K562 (cell line): ENCODE measurements around the gene COPE. TPM values are rescaled to one million over a fixed set of nuclear protein-coding genes. Genes with fewer than 3 reads are reported as not detected.

ENCODE experiments used
- BRF1 ChIP-seq: IDR thresholded peaks from 3 replicates; pipeline ENCODE4 v1.6.1; 2011; ENCODE audit warnings: borderline replicate concordance, mild to moderate bottlenecking; ENCODE audit not compliant: insufficient read length; ENCODE audit errors: extremely low read depth
- CREM ChIP-seq: IDR thresholded peaks from 2 replicates; pipeline ENCODE4 v1.6.1; 2014; ENCODE audit warnings: antibody characterized with exemption, low read depth
- CTBP1 ChIP-seq: fragments of 450-650 bp; IDR thresholded peaks from 2 replicates; pipeline ENCODE4 v1.6.1; 2016; ENCODE audit warnings: borderline replicate concordance
- DIDO1 ChIP-seq: fragments of 450-650 bp; IDR thresholded peaks from 2 replicates; pipeline ENCODE4 v1.6.1; 2016; ENCODE audit warnings: low read depth, missing biosample characterization, missing genetic modification characterization
- DPF2 ChIP-seq: fragments of 450-650 bp; IDR thresholded peaks from 2 replicates; pipeline ENCODE4 v1.6.1; 2016
- FOXA3 ChIP-seq, 2 experiments: fragments of 450-650 bp in 1 of 2; sonication (generic) in 1 of 2; formaldehyde crosslinking; IDR thresholded peaks in 1 of 2; conservative IDR thresholded peaks in 1 of 2; 2 replicates each; pipeline versions ENCODE4 v1.4.0 to v1.8.0; 2020 to 2022; ENCODE audit warnings: mild to moderate bottlenecking in 2 of 2, missing genetic modification reagents in 1 of 2
- HIVEP1 ChIP-seq: fragments of 250-450 bp; sonication (Bioruptor Pico); IDR thresholded peaks from 2 replicates; pipeline ENCODE4 v1.4.0; 2020; ENCODE audit warnings: mild to moderate bottlenecking
- HLTF ChIP-seq: fragments of 450-650 bp; IDR thresholded peaks from 2 replicates; pipeline ENCODE4 v1.6.1; 2016
- NONO ChIP-seq, 2 experiments: fragments of 200-400 bp in 1 of 2; fragments of 450-650 bp in 1 of 2; formaldehyde crosslinking in 1 of 2; IDR thresholded peaks; 2 replicates each; pipeline ENCODE4 v1.6.1; 2017; ENCODE audit warnings: low read depth in 2 of 2, mild to moderate bottlenecking in 2 of 2, moderate library complexity in 2 of 2, low read length in 1 of 2
- NR2F6 ChIP-seq: fragments of 450-650 bp; formaldehyde crosslinking; IDR thresholded peaks from 2 replicates; pipeline ENCODE4 v1.4.0; 2020; ENCODE audit warnings: mild to moderate bottlenecking
- RBFOX2 ChIP-seq: fragments of 200-400 bp; formaldehyde crosslinking; IDR thresholded peaks from 2 replicates; pipeline ENCODE4 v1.6.1; 2017; ENCODE audit warnings: low read depth, mild to moderate bottlenecking, low read length, moderate library complexity
- RBM22 ChIP-seq: fragments of 200-400 bp; formaldehyde crosslinking; IDR thresholded peaks from 2 replicates; pipeline ENCODE4 v1.6.1; 2018; ENCODE audit warnings: low read length, low read depth; ENCODE audit not compliant: poor library complexity, severe bottlenecking
- RUNX1 ChIP-seq: sonication (generic); IDR thresholded peaks from 2 replicates; pipeline ENCODE4 v1.6.1; 2016; ENCODE audit warnings: antibody characterized with exemption, low read depth
- ZKSCAN1 ChIP-seq: fragments of 150-350 bp; IDR thresholded peaks from 2 replicates; pipeline ENCODE4 v1.6.1; 2016; ENCODE audit warnings: low read depth, low read length
- ZNF766 ChIP-seq: fragments of 200-800 bp; sonication (Bioruptor generic); conservative IDR thresholded peaks from 2 replicates; pipeline ENCODE4 v1.6.1; 2016; ENCODE audit warnings: missing genetic modification characterization, missing compliant biosample characterization
- polyA plus RNA-seq, 8 experiments: library from polyadenylated mRNA; depleted of rRNA in 4 of 8; stranded (reverse) in 5 of 8; unstranded in 3 of 8; fragments of >200 nt; fragmentation: Nextera tagmentation in 2 of 8; fragmentation: Illumina TruSeq in 1 of 8; extraction: Ambion mirVana in 2 of 8; extraction: Trizol in 1 of 8; gene quantifications; 2 replicates each; pipeline versions ENCODE4 v1.2.1 to v1.2.3, GENCODE V29; 2011 to 2014; ENCODE audit warnings: inconsistent platforms in 1 of 8, missing spikeins in 1 of 8
- total RNA-seq, 7 experiments: library from RNA; depleted of rRNA in 6 of 7; stranded (reverse); fragments of >200 nt in 6 of 7; fragmentation: Illumina TruSeq in 2 of 7; extraction: Trizol in 2 of 7; gene quantifications; 2 replicates each; pipeline versions ENCODE4 v1.2.1 to v1.2.3, GENCODE V29; 2011 to 2021; ENCODE audit warnings: low replicate concordance in 1 of 7
- TF ChIP-seq, protein P1 (sequence below): fragments of 250-450 bp; sonication (Bioruptor Pico); IDR thresholded peaks from 2 replicates; pipeline ENCODE4 v1.5.0; 2020; ENCODE audit warnings: mild to moderate bottlenecking, borderline replicate concordance

The COPE gene
- total and polyA plus RNA-seq, 9 of the 15 experiments (the other 6 are each of a cell fraction or from before 2014, with no cell fraction given), result 5.8 to 273 (median 147) TPM

DNA sequence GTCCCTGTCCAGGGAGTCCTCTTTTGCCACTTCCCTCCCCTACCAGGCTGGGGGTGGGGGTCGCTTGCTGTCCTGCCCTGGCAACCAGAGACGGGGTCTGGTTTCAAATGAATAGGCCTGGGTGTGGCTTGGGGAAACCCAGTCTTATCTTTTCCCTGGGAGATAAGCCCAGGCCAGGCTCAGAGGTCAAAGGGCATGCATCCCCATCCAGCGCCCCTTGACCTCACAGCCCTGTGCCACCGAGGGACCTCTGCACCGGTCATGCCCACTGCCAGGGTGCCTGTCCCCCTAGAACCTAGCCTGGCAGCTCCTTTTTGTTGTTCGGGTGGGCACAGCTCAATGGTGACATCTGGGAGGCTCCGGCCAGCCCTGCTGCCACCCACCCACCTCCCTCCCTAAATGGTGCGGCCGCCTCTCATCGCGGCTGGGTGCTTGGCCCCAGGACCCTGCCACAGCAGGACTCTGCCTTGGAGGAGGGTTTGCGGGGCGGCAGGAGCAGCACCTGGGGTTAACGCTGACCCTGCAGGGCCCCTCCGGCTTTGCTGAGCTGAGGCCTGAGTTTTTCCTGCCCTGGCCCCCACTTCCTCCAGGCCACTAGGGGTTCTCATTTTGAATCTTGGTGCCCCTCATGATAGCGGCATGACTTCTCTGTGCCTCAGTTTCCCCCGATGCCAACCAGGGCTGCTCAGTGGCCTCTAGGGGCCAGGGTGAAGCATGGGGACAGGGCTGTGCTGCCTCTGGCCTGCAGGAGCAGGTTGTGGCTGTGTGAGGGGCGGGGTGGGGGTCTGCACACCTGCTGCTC lies 20.4 kb downstream of the COPE start (continued):
- TF ChIP-seq NONO (IDR thresholded peaks at IDR 0.05; ENCODE audit: low read depth in 2 of 2, low read length in 1 of 2) (no peak), DIDO1 (tag) (no peak), RBM22 (peak; percentile 12), CREM (0 out of 2 replicates have a peak, but pooled peaks have one; percentile 5), ZKSCAN1 (no peak), RUNX1 (no peak), DPF2 (peak; percentile 48), HIVEP1 (CRISPR knock-in tag) (0 out of 2 replicates have a peak, but pooled peaks have one; percentile 38), HLTF (no peak), BRF1 (no peak), FOXA3 (CRISPR knock-in tag; conservative IDR thresholded peaks at IDR 0.05 in 1 of 2, IDR thresholded peaks at IDR 0.05 in 1 of 2) (no peak), NR2F6 (CRISPR knock-in tag) (peak; percentile 78; the same call in 1 of the 2 replicates), ZNF766 (peak; percentile 49; the same call in 1 of the 2 replicates), CTBP1 (peak; percentile 62; the same call in 1 of the 2 replicates), RBFOX2 (peak; percentile 31; the same call in 1 of the 2 replicates)
- TF ChIP-seq, protein P1, sequence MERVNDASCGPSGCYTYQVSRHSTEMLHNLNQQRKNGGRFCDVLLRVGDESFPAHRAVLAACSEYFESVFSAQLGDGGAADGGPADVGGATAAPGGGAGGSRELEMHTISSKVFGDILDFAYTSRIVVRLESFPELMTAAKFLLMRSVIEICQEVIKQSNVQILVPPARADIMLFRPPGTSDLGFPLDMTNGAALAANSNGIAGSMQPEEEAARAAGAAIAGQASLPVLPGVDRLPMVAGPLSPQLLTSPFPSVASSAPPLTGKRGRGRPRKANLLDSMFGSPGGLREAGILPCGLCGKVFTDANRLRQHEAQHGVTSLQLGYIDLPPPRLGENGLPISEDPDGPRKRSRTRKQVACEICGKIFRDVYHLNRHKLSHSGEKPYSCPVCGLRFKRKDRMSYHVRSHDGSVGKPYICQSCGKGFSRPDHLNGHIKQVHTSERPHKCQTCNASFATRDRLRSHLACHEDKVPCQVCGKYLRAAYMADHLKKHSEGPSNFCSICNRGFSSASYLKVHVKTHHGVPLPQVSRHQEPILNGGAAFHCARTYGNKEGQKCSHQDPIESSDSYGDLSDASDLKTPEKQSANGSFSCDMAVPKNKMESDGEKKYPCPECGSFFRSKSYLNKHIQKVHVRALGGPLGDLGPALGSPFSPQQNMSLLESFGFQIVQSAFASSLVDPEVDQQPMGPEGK, result 0 out of 2 replicates have a peak, but pooled peaks have one; percentile 18
